Astrocyte (in vitro differentiated cells and primary cell): ENCODE data around the gene FN1. TPM values are rescaled to one million over a fixed set of nuclear protein-coding genes. Genes with fewer than 3 reads are reported as not detected.

Experiments used
- DNase-seq: peaks from one replicate; pipeline ENCODE4 v3.0.0-alpha.2; 2010; ENCODE audit warnings: low read depth
- FAIRE-seq: peaks from 2 replicates; lab custom pipeline; 2011; peaks lifted over from hg19 to GRCh38; lab: Jason Lieb, UNC
- H2AFZ ChIP-seq: 2 replicates; pipeline ENCODE4 v1.6.0; 2012; ENCODE audit warnings: low read depth, low read length, inconsistent platforms
- H3K27ac ChIP-seq: 2 replicates; pipeline ENCODE4 v1.5.1; 2011; ENCODE audit warnings: low read depth, low read length, inconsistent platforms
- H3K27me3 ChIP-seq: 2 replicates; pipeline ENCODE4 v1.6.0; 2011; ENCODE audit warnings: low read length, inconsistent platforms; ENCODE audit not compliant: insufficient read depth
- H3K36me3 ChIP-seq: 2 replicates; pipeline ENCODE4 v1.5.1; 2011; ENCODE audit warnings: low read length, inconsistent platforms; ENCODE audit not compliant: insufficient read depth
- H3K4me1 ChIP-seq: 2 replicates; pipeline ENCODE4 v1.5.1; 2011; ENCODE audit warnings: low read length, inconsistent platforms; ENCODE audit not compliant: insufficient read depth
- H3K4me2 ChIP-seq: 2 replicates; pipeline ENCODE4 v1.6.0; 2012; ENCODE audit warnings: low read length, inconsistent platforms
- H3K4me3 ChIP-seq: 2 replicates; pipeline ENCODE4 v1.5.1; 2011; ENCODE audit warnings: low read depth, mild to moderate bottlenecking, low read length, inconsistent platforms; ENCODE audit not compliant: insufficient read depth
- H3K79me2 ChIP-seq: 2 replicates; pipeline ENCODE4 v1.6.0; 2012; ENCODE audit warnings: mild to moderate bottlenecking, low read length, inconsistent platforms; ENCODE audit not compliant: insufficient read depth
- H3K9ac ChIP-seq: 2 replicates; pipeline ENCODE4 v1.6.0; 2012; ENCODE audit warnings: mild to moderate bottlenecking, low read length, inconsistent platforms
- H3K9me3 ChIP-seq: 2 replicates; pipeline ENCODE4 v1.5.1; 2012; ENCODE audit warnings: low read depth, mild to moderate bottlenecking, low read length, inconsistent platforms; ENCODE audit not compliant: insufficient read depth
- H4K20me1 ChIP-seq: 2 replicates; pipeline ENCODE4 v1.6.0; 2012; ENCODE audit warnings: low read length, inconsistent platforms; ENCODE audit not compliant: insufficient read depth
- H3K27ac Mint-ChIP-seq: one replicate; pipeline ENCODE4 v1.8.0; 2021; ENCODE audit warnings: mild to moderate bottlenecking, mixed read lengths; ENCODE audit not compliant: unreplicated experiment
- H3K27me3 Mint-ChIP-seq: one replicate; pipeline ENCODE4 v1.8.0; 2021; ENCODE audit warnings: low read depth, mixed read lengths; ENCODE audit not compliant: unreplicated experiment
- H3K36me3 Mint-ChIP-seq: one replicate; pipeline ENCODE4 v1.8.0; 2021; ENCODE audit warnings: low read depth, mixed read lengths; ENCODE audit not compliant: unreplicated experiment
- H3K4me1 Mint-ChIP-seq: one replicate; pipeline ENCODE4 v1.8.0; 2021; ENCODE audit warnings: low read depth, mixed read lengths; ENCODE audit not compliant: unreplicated experiment
- H3K4me3 Mint-ChIP-seq: one replicate; pipeline ENCODE4 v1.8.0; 2021; ENCODE audit warnings: mild to moderate bottlenecking, moderate library complexity, mixed read lengths; ENCODE audit not compliant: unreplicated experiment
- H3K9me3 Mint-ChIP-seq: one replicate; pipeline ENCODE4 v1.8.0; 2021; ENCODE audit warnings: mild to moderate bottlenecking, mixed read lengths; ENCODE audit not compliant: unreplicated experiment
- EZH2 ChIP-seq: IDR thresholded peaks from 2 replicates; pipeline ENCODE4 v1.6.1; 2012; ENCODE audit warnings: mild to moderate bottlenecking, low read length, inconsistent platforms; ENCODE audit not compliant: insufficient read depth
- total RNA-seq: library from RNA; stranded (reverse); gene quantifications from 2 replicates; pipeline ENCODE4 v1.2.1, GENCODE V29; 2021
- TF ChIP-seq, protein P1 (sequence below): IDR thresholded peaks from 2 replicates; pipeline ENCODE4 v1.5.1; 2011; ENCODE audit warnings: low read depth, mild to moderate bottlenecking, inconsistent platforms, low read length, moderate library complexity; ENCODE audit not compliant: insufficient read depth

The FN1 gene
- total RNA-seq, 1 donor from 2014 or later, result 17,010 TPM

GRCh38 chr2:215390550-215390913, 45.3 kb downstream of the FN1 start:
- no peaks in the 10 kb centered on the region for H3K9me3 ChIP-seq
- FAIRE-seq (no peak), DNase-seq (no peak)
- H3K27ac ChIP-seq, result no peak overlapping the region
- H3K27me3 Mint-ChIP-seq, result no peaks in the 10 kb centered on the region
- H3K4me1 ChIP-seq, result peaks cover 15% of the 10 kb centered on the region
- H2AFZ ChIP-seq, result no peak overlapping the region
- H4K20me1 ChIP-seq, result peaks cover 92% of the 10 kb centered on the region
- no peak overlapping the region for H3K9ac ChIP-seq
- peak overlapping the region; percentile 62 for H3K4me3 Mint-ChIP-seq
- H3K36me3 ChIP-seq, result peaks cover 87% of the 10 kb centered on the region
- peak overlapping the region; percentile 92 for H3K27ac Mint-ChIP-seq
- no peak overlapping the region for H3K4me3 ChIP-seq
- H3K4me2 ChIP-seq, result peak overlapping the region; percentile 1
- TF ChIP-seq EZH2, result no peak
- TF ChIP-seq, protein P1, sequence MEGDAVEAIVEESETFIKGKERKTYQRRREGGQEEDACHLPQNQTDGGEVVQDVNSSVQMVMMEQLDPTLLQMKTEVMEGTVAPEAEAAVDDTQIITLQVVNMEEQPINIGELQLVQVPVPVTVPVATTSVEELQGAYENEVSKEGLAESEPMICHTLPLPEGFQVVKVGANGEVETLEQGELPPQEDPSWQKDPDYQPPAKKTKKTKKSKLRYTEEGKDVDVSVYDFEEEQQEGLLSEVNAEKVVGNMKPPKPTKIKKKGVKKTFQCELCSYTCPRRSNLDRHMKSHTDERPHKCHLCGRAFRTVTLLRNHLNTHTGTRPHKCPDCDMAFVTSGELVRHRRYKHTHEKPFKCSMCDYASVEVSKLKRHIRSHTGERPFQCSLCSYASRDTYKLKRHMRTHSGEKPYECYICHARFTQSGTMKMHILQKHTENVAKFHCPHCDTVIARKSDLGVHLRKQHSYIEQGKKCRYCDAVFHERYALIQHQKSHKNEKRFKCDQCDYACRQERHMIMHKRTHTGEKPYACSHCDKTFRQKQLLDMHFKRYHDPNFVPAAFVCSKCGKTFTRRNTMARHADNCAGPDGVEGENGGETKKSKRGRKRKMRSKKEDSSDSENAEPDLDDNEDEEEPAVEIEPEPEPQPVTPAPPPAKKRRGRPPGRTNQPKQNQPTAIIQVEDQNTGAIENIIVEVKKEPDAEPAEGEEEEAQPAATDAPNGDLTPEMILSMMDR, result no peak
- H3K9me3 Mint-ChIP-seq, result no peaks in the 10 kb centered on the region
- peaks cover 32% of the 10 kb centered on the region for H3K4me1 Mint-ChIP-seq
- peaks cover 24% of the 10 kb centered on the region for H3K36me3 Mint-ChIP-seq
- peaks cover 41% of the 10 kb centered on the region for H3K79me2 ChIP-seq
- H3K27me3 ChIP-seq, result no peaks in the 10 kb centered on the region

DNA sequence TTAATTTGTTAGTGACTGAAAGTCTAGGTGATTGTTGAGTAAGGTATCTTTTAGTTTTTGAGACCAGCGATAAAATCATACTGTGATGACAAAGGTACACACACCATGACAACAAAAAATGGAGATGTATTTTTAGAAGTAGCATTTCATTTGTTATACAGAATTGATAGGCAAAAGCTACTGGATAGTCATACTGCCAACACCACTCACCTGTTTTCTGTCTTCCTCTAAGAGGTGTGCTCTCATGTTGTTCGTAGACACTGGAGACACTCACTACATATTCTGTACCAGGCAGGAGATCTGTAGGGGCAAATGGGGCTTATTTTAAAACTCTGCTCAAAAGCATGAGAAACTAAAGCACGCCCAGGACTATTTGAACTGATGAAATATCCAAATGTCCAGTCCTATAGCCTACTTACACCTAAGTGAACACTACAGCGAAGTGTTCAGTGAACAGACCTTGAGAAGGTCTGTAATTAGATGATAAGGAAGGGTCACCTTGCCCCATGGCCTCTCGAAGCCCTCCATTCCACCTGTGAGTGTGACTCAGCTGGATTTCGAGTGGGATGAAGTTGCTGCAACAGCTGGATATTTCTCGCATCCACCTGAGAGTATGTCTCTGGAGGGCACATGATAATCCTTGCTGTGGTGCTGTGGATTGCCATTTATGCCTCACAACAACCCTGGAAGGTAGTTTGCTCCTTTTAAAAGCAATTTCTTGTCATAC, 47.7 kb downstream of the FN1 start:
- H2AFZ ChIP-seq, result no peak overlapping the region
- H3K9me3 ChIP-seq, result no peaks in the 10 kb centered on the region
- H3K27ac ChIP-seq, result peak overlapping the region; percentile 24
- no peak overlapping the region for H3K4me3 ChIP-seq
- FAIRE-seq (peak; percentile 5), DNase-seq (no peak)
- no peak overlapping the region for H3K4me3 Mint-ChIP-seq
- H3K27me3 ChIP-seq, result no peaks in the 10 kb centered on the region
- peaks cover 22% of the 10 kb centered on the region for H3K36me3 Mint-ChIP-seq
- H3K79me2 ChIP-seq, result peaks cover 34% of the 10 kb centered on the region
- H3K4me1 Mint-ChIP-seq, result peaks cover 36% of the 10 kb centered on the region
- peaks cover 85% of the 10 kb centered on the region for H3K36me3 ChIP-seq
- no peaks in the 10 kb centered on the region for H3K27me3 Mint-ChIP-seq
- TF ChIP-seq, protein P1, result no peak
- TF ChIP-seq EZH2, result no peak
- H3K27ac Mint-ChIP-seq, result peak overlapping the region; percentile 48
- H3K9me3 Mint-ChIP-seq, result no peaks in the 10 kb centered on the region
- H3K4me1 ChIP-seq, result peaks cover 13% of the 10 kb centered on the region
- H4K20me1 ChIP-seq, result peaks cover 89% of the 10 kb centered on the region
- peak overlapping the region; percentile 8 for H3K9ac ChIP-seq
- H3K4me2 ChIP-seq, result peak overlapping the region; percentile 1

GRCh38 chr2:215386566-215386965, 49.3 kb downstream of the FN1 start:
- H3K4me1 ChIP-seq, result peaks cover 13% of the 10 kb centered on the region
- DNase-seq (no peak), FAIRE-seq (no peak)
- no peak overlapping the region for H3K4me3 ChIP-seq
- Mint-ChIP-seq H3K4me3 (peak overlapping the region; percentile 36), H3K9me3 (no peaks in the 10 kb centered on the region), H3K27me3 (no peaks in the 10 kb centered on the region), H3K36me3 (peaks cover 23% of the 10 kb centered on the region), H3K27ac (peak overlapping the region; percentile 87), H3K4me1 (peaks cover 38% of the 10 kb centered on the region)
- peaks cover 34% of the 10 kb centered on the region for H3K79me2 ChIP-seq
- no peaks in the 10 kb centered on the region for H3K9me3 ChIP-seq
- peak overlapping the region; percentile 13 for H3K27ac ChIP-seq
- no peak for TF ChIP-seq EZH2
- TF ChIP-seq, protein P1, result no peak
- peaks cover 85% of the 10 kb centered on the region for H3K36me3 ChIP-seq
- H4K20me1 ChIP-seq, result peaks cover 89% of the 10 kb centered on the region
- H2AFZ ChIP-seq, result no peak overlapping the region
- no peak overlapping the region for H3K4me2 ChIP-seq
- H3K9ac ChIP-seq, result no peak overlapping the region
- no peaks in the 10 kb centered on the region for H3K27me3 ChIP-seq
